ENCODE measurements around the gene SIGLEC12.

DNA sequence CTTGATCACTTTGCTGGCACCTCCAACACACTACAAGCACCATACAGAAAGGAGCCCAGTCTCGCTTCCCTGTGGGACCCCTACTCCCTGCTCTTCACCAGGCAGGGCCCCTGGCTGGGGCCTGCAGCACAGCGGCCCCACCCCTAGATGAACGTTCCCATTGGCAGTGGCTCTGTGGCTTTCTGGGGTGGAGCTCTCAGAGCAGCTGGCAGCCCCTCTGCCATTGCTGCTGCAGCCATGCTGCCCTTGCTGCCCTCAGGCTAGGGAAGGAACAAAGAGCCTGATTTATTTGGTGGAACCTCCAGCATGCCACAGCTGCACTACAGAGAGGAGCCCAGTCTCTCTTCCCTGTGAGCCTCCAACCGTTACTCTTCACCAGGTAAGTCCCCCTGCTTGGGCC lies 24.1 kb upstream of the SIGLEC12 start:
- TF ChIP-seq, protein P1, sequence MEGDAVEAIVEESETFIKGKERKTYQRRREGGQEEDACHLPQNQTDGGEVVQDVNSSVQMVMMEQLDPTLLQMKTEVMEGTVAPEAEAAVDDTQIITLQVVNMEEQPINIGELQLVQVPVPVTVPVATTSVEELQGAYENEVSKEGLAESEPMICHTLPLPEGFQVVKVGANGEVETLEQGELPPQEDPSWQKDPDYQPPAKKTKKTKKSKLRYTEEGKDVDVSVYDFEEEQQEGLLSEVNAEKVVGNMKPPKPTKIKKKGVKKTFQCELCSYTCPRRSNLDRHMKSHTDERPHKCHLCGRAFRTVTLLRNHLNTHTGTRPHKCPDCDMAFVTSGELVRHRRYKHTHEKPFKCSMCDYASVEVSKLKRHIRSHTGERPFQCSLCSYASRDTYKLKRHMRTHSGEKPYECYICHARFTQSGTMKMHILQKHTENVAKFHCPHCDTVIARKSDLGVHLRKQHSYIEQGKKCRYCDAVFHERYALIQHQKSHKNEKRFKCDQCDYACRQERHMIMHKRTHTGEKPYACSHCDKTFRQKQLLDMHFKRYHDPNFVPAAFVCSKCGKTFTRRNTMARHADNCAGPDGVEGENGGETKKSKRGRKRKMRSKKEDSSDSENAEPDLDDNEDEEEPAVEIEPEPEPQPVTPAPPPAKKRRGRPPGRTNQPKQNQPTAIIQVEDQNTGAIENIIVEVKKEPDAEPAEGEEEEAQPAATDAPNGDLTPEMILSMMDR (optimal IDR thresholded peaks at IDR 0.05 in 1 of 3, IDR thresholded peaks at IDR 0.05 in 1 of 3, conservative IDR thresholded peaks at IDR 0.05 in 1 of 3; ENCODE audit: extremely low read depth in 1 of 3, insufficient read depth in 2 of 3, low read length in 3 of 3), result no peak
- no peak for TF ChIP-seq EZH2 (IDR thresholded peaks at IDR 0.05; ENCODE audit: low read length)

Data from keratinocyte (primary cell).